ENCODE results near the gene SPATS2.

Gene SPATS2

DNA sequence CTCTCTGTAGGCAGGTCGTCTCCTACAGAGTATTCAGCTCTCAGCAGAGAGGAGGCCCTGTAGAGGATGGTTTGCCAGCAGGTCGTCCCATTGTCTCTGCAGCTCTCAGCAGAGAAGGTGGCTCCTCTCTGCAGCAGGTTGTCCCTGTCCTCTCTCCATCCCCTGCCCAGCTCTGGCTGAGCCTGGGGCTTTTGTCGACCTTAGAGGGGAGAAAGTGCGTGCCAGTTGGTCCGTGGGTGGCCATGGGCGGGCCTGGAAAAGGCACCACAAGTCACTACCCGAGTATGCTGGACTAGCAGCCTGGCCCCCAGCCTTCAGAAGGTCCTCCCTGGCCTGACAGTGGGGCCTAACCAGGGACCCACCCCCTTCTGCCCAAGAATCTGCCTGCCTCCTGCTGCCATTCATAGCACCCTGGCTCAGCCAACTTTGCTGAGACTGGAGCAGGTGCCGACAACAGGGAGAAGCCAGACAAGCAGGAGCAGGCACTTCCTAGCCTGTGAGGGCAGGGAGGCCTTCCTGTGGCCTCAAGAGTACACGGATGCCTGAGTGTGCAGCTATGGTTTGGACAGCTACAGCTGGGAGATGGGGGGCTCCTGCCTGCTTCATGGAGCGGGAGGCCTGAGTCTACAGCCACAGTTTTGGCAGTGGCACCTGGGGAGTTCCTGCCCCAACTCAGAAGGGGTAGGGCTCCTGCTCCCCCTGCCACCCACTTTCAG is 111.8 kb downstream of the SPATS2 start (continued):
- no peak for TF ChIP-seq ZBTB44 (tag by site-specific recombination; IDR thresholded peaks at IDR 0.05)

DNA sequence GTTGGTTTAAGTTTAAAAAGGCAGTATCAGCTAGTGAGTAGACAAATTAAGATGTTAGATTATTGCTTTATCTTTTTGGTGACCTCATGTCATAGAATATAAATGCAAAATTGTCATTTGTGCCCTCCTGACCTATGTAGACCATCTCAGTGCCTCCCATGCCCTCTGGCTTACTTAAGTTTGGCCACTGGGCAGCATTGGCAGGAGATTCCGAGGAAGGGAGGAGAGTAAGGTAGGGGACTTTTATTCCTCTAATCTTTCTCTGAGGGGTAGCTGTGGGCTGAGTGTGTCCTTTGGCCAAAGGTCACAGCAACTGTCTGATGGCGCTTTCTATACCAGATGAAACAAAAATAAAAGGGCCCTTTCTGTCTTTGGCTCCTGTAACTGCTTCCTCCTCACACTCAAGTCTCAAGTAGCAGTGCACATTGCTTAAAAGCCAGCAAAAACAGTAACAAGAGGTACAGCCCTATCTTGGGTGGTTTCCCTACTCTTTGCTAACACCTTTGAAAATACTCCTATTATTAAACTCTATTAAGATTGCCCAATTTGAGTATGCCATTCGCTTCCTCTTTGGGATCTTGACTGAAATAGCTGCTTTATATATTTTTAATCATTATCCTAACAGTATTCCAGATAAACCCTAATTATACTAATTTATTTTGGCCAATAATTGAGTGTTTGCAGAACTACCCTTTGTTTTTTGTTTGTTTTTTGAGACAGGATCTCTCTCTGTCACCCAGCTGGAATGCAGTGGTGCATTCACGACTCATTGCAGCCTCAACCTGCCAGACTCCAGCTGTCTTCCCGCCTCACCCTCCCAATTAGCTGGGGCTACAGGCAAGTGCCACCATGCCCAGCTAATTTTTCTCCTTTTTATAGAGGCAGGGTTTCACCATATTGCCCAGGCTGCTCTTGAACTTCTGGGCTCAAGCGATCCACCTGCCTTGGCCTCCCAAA is 115.1 kb downstream of the SPATS2 start:
- POLR2A ChIA-PET = interaction anchor here (0.6 to 3.0 kb wide), 2 partner anchors 44 to 115 kb away, joined by 3 to 18 read pairs; partner anchors contain the start of gene SPATS2
- Histone ChIP-seq H3K27ac (ENCODE audit: extremely low read depth, low read depth, low read length) (no peak overlapping the region), H3K4me1 (ENCODE audit: control insufficient read depth, insufficient read depth, low read length) (peaks cover 4% of the 10 kb centered on the region; the same call in 1 of the 2 replicates), H3K36me3 (ENCODE audit: control insufficient read depth in 2 of 2, insufficient read depth in 1 of 2, low read length in 2 of 2) (peaks cover 0 to 11% of the 10 kb centered on the region in 2 experiments; a peak in 2 of 3 replicates), H3K9me3 (ENCODE audit: control insufficient read depth, insufficient read depth, low read depth, low read length) (no peaks in the 10 kb centered on the region), H3K4me3 (ENCODE audit: low read depth, low read length) (no peak overlapping the region)
- no peak for TF ChIP-seq ZNF184 (tag by site-specific recombination; IDR thresholded peaks at IDR 0.05)
- TF ChIP-seq SP7 (tag by site-specific recombination; IDR thresholded peaks at IDR 0.05) = peak; percentile 64; the same call in 1 of the 2 replicates
- TF ChIP-seq ELK4 (IDR thresholded peaks at IDR 0.05; ENCODE audit: borderline replicate concordance, low read depth, low read length) = no peak
- TF ChIP-seq ZNF600 (tag by site-specific recombination; IDR thresholded peaks at IDR 0.05) = peak; percentile 32; the same call in 1 of the 2 replicates
- TF ChIP-seq ZBTB44 (tag by site-specific recombination; IDR thresholded peaks at IDR 0.05) = peak; percentile 92
- no peak for TF ChIP-seq ZNF10 (tag by site-specific recombination; IDR thresholded peaks at IDR 0.05)
- 0 out of 2 replicates have a peak, but pooled peaks have one; percentile 21 for TF ChIP-seq ZEB2 (tag by site-specific recombination; IDR thresholded peaks at IDR 0.05)
- peak; percentile 52 for TF ChIP-seq KLF1 (tag by site-specific recombination; IDR thresholded peaks at IDR 0.05)
- CTCF ChIA-PET = interaction anchor here (0.7 to 1.9 kb wide), 3 partner anchors 12 to 124 kb away, joined by 5 to 7 read pairs (median 6); no protein-coding TSS in a partner anchor

DNA sequence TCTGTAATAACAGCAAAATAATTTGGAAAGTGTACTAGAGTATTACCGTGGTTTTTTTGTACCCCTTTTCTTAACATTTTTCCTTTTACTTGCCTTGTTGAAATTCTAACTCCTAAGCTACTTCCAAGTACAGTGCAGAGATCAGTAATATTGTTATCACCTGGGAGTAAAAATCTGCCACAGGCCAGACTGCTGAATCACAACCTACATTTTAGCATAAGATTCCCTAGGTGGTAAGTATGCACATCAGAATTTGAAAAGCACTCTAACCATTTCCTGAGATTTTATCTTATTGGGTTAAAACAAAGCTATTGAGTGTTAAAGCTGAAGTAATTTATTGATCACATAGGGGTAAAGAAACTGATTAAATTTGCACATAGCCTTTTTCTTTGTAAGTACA is 116.4 kb downstream of the SPATS2 start:
- Histone ChIP-seq H3K27ac (ENCODE audit: extremely low read depth, low read depth, low read length) (no peak overlapping the region), H3K4me1 (ENCODE audit: control insufficient read depth, insufficient read depth, low read length) (peaks cover 4% of the 10 kb centered on the region; the same call in 1 of the 2 replicates), H3K4me3 (ENCODE audit: low read depth, low read length) (no peak overlapping the region), H3K9me3 (ENCODE audit: control insufficient read depth, insufficient read depth, low read depth, low read length) (no peaks in the 10 kb centered on the region), H3K36me3 (ENCODE audit: control insufficient read depth in 2 of 2, insufficient read depth in 1 of 2, low read length in 2 of 2) (peaks cover 0 to 11% of the 10 kb centered on the region in 2 experiments; a peak in 2 of 3 replicates)
- ChIA-PET POLR2A (interaction anchor here (3.0 kb wide), 1 partner anchor 117 kb away, joined by 18 read pairs; the partner anchor contains the start of gene SPATS2), CTCF (interaction anchor here (0.6 to 1.6 kb wide), 7 partner anchors 12 to 620 kb away, joined by 3 to 15 read pairs (median 3); partner anchors contain the start of gene GPD1)
- TF ChIP-seq IKZF3 (tag by site-specific recombination; IDR thresholded peaks at IDR 0.05) (no peak), ZNF2 (tag by site-specific recombination; IDR thresholded peaks at IDR 0.05) (no peak), KLF16 (tag by site-specific recombination; IDR thresholded peaks at IDR 0.05) (no peak), ZNF529 (tag by site-specific recombination; IDR thresholded peaks at IDR 0.05; ENCODE audit: insufficient replicate concordance) (no peak), WT1 (tag by site-specific recombination; IDR thresholded peaks at IDR 0.05) (no peak), KLF7 (tag by site-specific recombination; IDR thresholded peaks at IDR 0.05; ENCODE audit: borderline replicate concordance) (no peak)
- TF ChIP-seq, protein P1, sequence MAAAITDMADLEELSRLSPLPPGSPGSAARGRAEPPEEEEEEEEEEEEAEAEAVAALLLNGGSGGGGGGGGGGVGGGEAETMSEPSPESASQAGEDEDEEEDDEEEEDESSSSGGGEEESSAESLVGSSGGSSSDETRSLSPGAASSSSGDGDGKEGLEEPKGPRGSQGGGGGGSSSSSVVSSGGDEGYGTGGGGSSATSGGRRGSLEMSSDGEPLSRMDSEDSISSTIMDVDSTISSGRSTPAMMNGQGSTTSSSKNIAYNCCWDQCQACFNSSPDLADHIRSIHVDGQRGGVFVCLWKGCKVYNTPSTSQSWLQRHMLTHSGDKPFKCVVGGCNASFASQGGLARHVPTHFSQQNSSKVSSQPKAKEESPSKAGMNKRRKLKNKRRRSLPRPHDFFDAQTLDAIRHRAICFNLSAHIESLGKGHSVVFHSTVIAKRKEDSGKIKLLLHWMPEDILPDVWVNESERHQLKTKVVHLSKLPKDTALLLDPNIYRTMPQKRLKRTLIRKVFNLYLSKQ (tag by site-specific recombination; IDR thresholded peaks at IDR 0.05; ENCODE audit: borderline replicate concordance) = no peak
